H1 (cell line): ENCODE data around the gene DHCR7. TPM values are rescaled to one million over a fixed set of nuclear protein-coding genes. Genes with fewer than 3 reads are reported as not detected.

Experiments used
- EGR1 ChIP-seq: IDR thresholded peaks from 2 replicates; pipeline ENCODE4 v1.6.1; 2011; ENCODE audit warnings: low read depth, low read length, borderline replicate concordance
- KDM5A ChIP-seq: fragments of 200-600 bp; IDR thresholded peaks from 2 replicates; pipeline ENCODE4 v1.7.1; 2012; ENCODE audit warnings: mild to moderate bottlenecking, low read length, inconsistent platforms, mixed read lengths
- NANOG ChIP-seq: IDR thresholded peaks from 2 replicates; pipeline ENCODE4 v1.6.1; 2011; ENCODE audit warnings: low read length, low read depth, mild to moderate bottlenecking, inconsistent platforms; ENCODE audit not compliant: insufficient read depth, poor library complexity, severe bottlenecking
- NRF1 ChIP-seq: IDR thresholded peaks from 2 replicates; pipeline ENCODE4 v1.6.1; 2011; ENCODE audit warnings: mild to moderate bottlenecking, low read depth, low read length, improper control_type of control experiment
- RXRA ChIP-seq: IDR thresholded peaks from 2 replicates; pipeline ENCODE4 v1.6.1; 2011; ENCODE audit warnings: low read depth, mild to moderate bottlenecking, low read length, moderate library complexity; ENCODE audit not compliant: insufficient read depth
- polyA plus RNA-seq, 7 experiments: library from polyadenylated mRNA; depleted of rRNA in 3 of 7; stranded (reverse) in 5 of 7; unstranded in 2 of 7; fragments of >200 nt in 5 of 7; fragments of 200-250 nt in 2 of 7; gene quantifications; 1 replicate in 5 of 7; 2 replicates in 1 of 7; 4 replicates in 1 of 7; pipeline versions ENCODE4 v1.2.1 to v1.2.3, GENCODE V29; 2011 to 2013; ENCODE audit warnings: missing spikeins in 2 of 7, mixed read lengths in 2 of 7
- total RNA-seq: library from RNA; stranded (reverse); fragmentation: NEBNext Ultra II Directional; extraction: Animal tissue kit (Norgen Biotek cat#: 25700); gene quantifications from 2 replicates; pipeline ENCODE4 v1.2.1, GENCODE V29; 2021

Gene DHCR7
- total and polyA plus RNA-seq, 2 of the 8 experiments (the other 6 are each of a cell fraction or from before 2014, with no cell fraction given), result 144 to 157 TPM

GRCh38 chr11:71436861-71437260, 11.3 kb downstream of the DHCR7 start (continued):
- TF ChIP-seq EGR1 (no peak), NRF1 (no peak), RXRA (no peak), NANOG (no peak), KDM5A (no peak)
